Osteoblast (primary cell): ENCODE results near the gene ELL2. TPM values are rescaled to one million over a fixed set of nuclear protein-coding genes. Genes with fewer than 3 reads are reported as not detected.

Experiments
- DNase-seq: peaks from one replicate; pipeline ENCODE4 v3.0.0; 2011; ENCODE audit warnings: low spot score, mixed read lengths; ENCODE audit not compliant: insufficient read length; ENCODE audit errors: missing footprints
- H2AFZ ChIP-seq: 2 replicates; pipeline ENCODE4 v1.6.0; 2011; ENCODE audit warnings: mild to moderate bottlenecking, low read length
- H3K27ac ChIP-seq: 2 replicates; pipeline ENCODE4 v1.5.1; 2011; ENCODE audit warnings: mild to moderate bottlenecking, low read depth, low read length, moderate library complexity
- H3K27me3 ChIP-seq: 2 replicates; pipeline ENCODE4 v1.6.0; 2012; ENCODE audit warnings: mild to moderate bottlenecking, control low read depth, inconsistent platforms, low read length, moderate library complexity; ENCODE audit not compliant: insufficient read depth
- H3K36me3 ChIP-seq: 2 replicates; pipeline ENCODE4 v1.5.1; 2011; ENCODE audit warnings: mild to moderate bottlenecking, low read length, control low read depth, moderate library complexity; ENCODE audit not compliant: insufficient read depth
- H3K4me1 ChIP-seq: 2 replicates; pipeline ENCODE4 v1.5.1; 2011; ENCODE audit warnings: mild to moderate bottlenecking, low read length, control low read depth, moderate library complexity; ENCODE audit not compliant: insufficient read depth
- H3K4me2 ChIP-seq: 2 replicates; pipeline ENCODE4 v1.6.0; 2011; ENCODE audit warnings: mild to moderate bottlenecking, low read length; ENCODE audit not compliant: insufficient read depth
- H3K4me3 ChIP-seq: fragments of 200-600 bp; sonication (generic); 3 replicates; pipeline ENCODE4 v1.5.1; 2012; ENCODE audit warnings: mild to moderate bottlenecking, low read length, inconsistent platforms; ENCODE audit not compliant: insufficient read depth
- H3K79me2 ChIP-seq: 2 replicates; pipeline ENCODE4 v1.6.0; 2012; ENCODE audit warnings: mild to moderate bottlenecking, low read length, control low read depth, inconsistent platforms; ENCODE audit not compliant: insufficient read depth
- H3K9me3 ChIP-seq: 2 replicates; pipeline ENCODE4 v1.5.1; 2011; ENCODE audit warnings: low read depth, low read length, control low read depth
- H4K20me1 ChIP-seq: 2 replicates; pipeline ENCODE4 v1.6.0; 2012; ENCODE audit warnings: mild to moderate bottlenecking, low read length, control low read depth; ENCODE audit not compliant: insufficient read depth
- CTCF ChIP-seq: IDR thresholded peaks from 2 replicates; pipeline ENCODE4 v1.5.1; 2011; ENCODE audit warnings: mild to moderate bottlenecking, low read depth, low read length, moderate library complexity; ENCODE audit errors: extremely low read depth
- total RNA-seq: library from RNA; depleted of rRNA; stranded (reverse); fragments of >200 nt; gene quantifications from 2 replicates; pipeline ENCODE4 v1.2.3, GENCODE V29; 2012

ELL2 gene
- total RNA-seq, 1 donor = 123 TPM

- Histone ChIP-seq H4K20me1 (no peaks in the 10 kb centered on the region), H3K4me2 (peak overlapping the region; percentile 48), H2AFZ (no peak overlapping the region), H3K79me2 (no peaks in the 10 kb centered on the region), H3K9me3 (no peaks in the 10 kb centered on the region), H3K4me1 (peaks cover 15% of the 10 kb centered on the region), H3K27ac (peak overlapping the region; percentile 69), H3K4me3 (no peak overlapping the region), H3K27me3 (no peaks in the 10 kb centered on the region), H3K36me3 (no peaks in the 10 kb centered on the region)
- no peak for TF ChIP-seq CTCF
- DNase-seq = peak; percentile 19
These were observed 12.2 kb upstream of the ELL2 start for GRCh38 chr5:95973793-95974325.

- Histone ChIP-seq H3K36me3 (no peaks in the 10 kb centered on the region), H3K4me3 (no peak overlapping the region), H3K4me2 (no peak overlapping the region), H3K9me3 (no peaks in the 10 kb centered on the region), H3K79me2 (no peaks in the 10 kb centered on the region), H4K20me1 (no peaks in the 10 kb centered on the region), H3K27me3 (no peaks in the 10 kb centered on the region), H2AFZ (no peak overlapping the region), H3K27ac (no peak overlapping the region), H3K4me1 (peaks cover 15% of the 10 kb centered on the region)
- DNase-seq = no peak
- TF ChIP-seq CTCF = no peak
These were observed 10.5 kb upstream of the ELL2 start for GRCh38 chr5:95972196-95972595.

DNA sequence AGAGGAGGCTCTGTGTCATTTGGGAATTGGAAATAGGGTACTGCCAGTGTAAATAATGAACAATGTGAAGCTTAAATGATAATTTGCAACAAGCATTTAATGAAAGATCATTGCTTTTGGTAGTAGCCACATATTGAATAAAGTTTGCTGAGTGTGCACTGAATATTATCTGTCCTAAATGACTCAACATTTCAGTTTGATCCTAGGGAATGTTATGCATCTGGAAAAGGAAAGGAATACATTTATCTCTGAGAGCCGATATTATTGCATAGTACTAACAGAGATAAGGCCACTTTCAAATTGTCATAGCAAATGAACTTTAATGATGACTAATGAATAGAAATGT, 8.7 kb upstream of the ELL2 start:
- no peak for DNase-seq
- Histone ChIP-seq H3K4me2 (no peak overlapping the region), H3K36me3 (no peaks in the 10 kb centered on the region), H3K9me3 (no peaks in the 10 kb centered on the region), H3K4me1 (peaks cover 15% of the 10 kb centered on the region), H3K27ac (no peak overlapping the region), H3K27me3 (no peaks in the 10 kb centered on the region), H3K79me2 (no peaks in the 10 kb centered on the region), H3K4me3 (no peak overlapping the region), H2AFZ (no peak overlapping the region), H4K20me1 (no peaks in the 10 kb centered on the region)
- no peak for TF ChIP-seq CTCF

GRCh38 chr5:95969651-95970358, 8.2 kb upstream of the ELL2 start:
- H3K36me3 ChIP-seq = no peaks in the 10 kb centered on the region
- no peaks in the 10 kb centered on the region for H3K79me2 ChIP-seq
- no peaks in the 10 kb centered on the region for H3K27me3 ChIP-seq
- no peak for TF ChIP-seq CTCF
- H3K4me2 ChIP-seq = no peak overlapping the region
- peak overlapping the region; percentile 29 for H2AFZ ChIP-seq
- peak; percentile 25 for DNase-seq
- no peaks in the 10 kb centered on the region for H4K20me1 ChIP-seq
- no peaks in the 10 kb centered on the region for H3K9me3 ChIP-seq
- H3K4me1 ChIP-seq = peaks cover 15% of the 10 kb centered on the region
- peak overlapping the region; percentile 7 for H3K27ac ChIP-seq
- no peak overlapping the region for H3K4me3 ChIP-seq
